CD14-positive monocyte (primary cell): Measurements from ENCODE around the gene FANCG. TPM values are rescaled to one million over a fixed set of nuclear protein-coding genes. Genes with fewer than 3 reads are reported as not detected.

Experiments
- DNase-seq, 3 donors: peaks; one replicate each; pipeline ENCODE4 v3.0.0-alpha.2; 2011 to 2022
- H2AFZ ChIP-seq: 2 replicates; pipeline ENCODE4 v1.6.0; 2012; ENCODE audit warnings: mild to moderate bottlenecking, low read depth, low read length, inconsistent platforms; ENCODE audit not compliant: insufficient read depth, poor library complexity, severe bottlenecking
- H3K27ac ChIP-seq, 2 donors: 1 replicate in 1 of 2; 2 replicates in 1 of 2; pipeline ENCODE4 v1.5.1; 2012 to 2013; ENCODE audit warnings: low read length in 2 of 2, control low read depth in 1 of 2, inconsistent platforms in 1 of 2, low read depth in 1 of 2, mild to moderate bottlenecking in 1 of 2
- H3K27me3 ChIP-seq, 2 donors: one replicate each; pipeline versions ENCODE4 v1.6.0 to v1.6.1; 2011 to 2013; ENCODE audit warnings: low read length in 2 of 2; ENCODE audit not compliant: control insufficient read depth in 2 of 2, insufficient read depth in 2 of 2
- H3K36me3 ChIP-seq, 2 donors: replicated peaks in 1 of 2; 1 replicate in 1 of 2; 2 replicates in 1 of 2; pipeline versions ENCODE4 v1.5.1 to v1.6.1; 2012 to 2013; ENCODE audit warnings: low read length in 2 of 2, control low read depth in 1 of 2, inconsistent platforms in 1 of 2, mild to moderate bottlenecking in 1 of 2; ENCODE audit not compliant: insufficient read depth in 2 of 2, control insufficient read depth in 1 of 2
- H3K4me1 ChIP-seq, 2 donors: 1 replicate in 1 of 2; 2 replicates in 1 of 2; pipeline versions ENCODE4 v1.5.1 to v1.6.1; 2012 to 2013; ENCODE audit warnings: low read length in 2 of 2, control low read depth in 1 of 2, inconsistent platforms in 1 of 2, mild to moderate bottlenecking in 1 of 2, moderate library complexity in 1 of 2; ENCODE audit not compliant: insufficient read depth in 2 of 2, control insufficient read depth in 1 of 2
- H3K4me2 ChIP-seq: replicated peaks from 2 replicates; pipeline ENCODE3; 2012; ENCODE audit warnings: low read length, moderate library complexity, mild to moderate bottlenecking; ENCODE audit not compliant: poor library complexity, severe bottlenecking; ENCODE audit errors: extremely low read depth
- H3K4me3 ChIP-seq, 3 experiments: fragments of 200-600 bp in 1 of 3; sonication (generic) in 1 of 3; replicated peaks in 1 of 3; 1 replicate in 2 of 3; 2 replicates in 1 of 3; pipeline ENCODE4 v1.5.1; 2011 to 2013; ENCODE audit warnings: low read length in 3 of 3, mild to moderate bottlenecking in 3 of 3, control low read depth in 2 of 3, low read depth in 2 of 3, inconsistent platforms in 1 of 3, moderate library complexity in 1 of 3
- H3K79me2 ChIP-seq: 2 replicates; pipeline ENCODE4 v1.6.0; 2012; ENCODE audit warnings: mild to moderate bottlenecking, control low read depth, inconsistent platforms, low read length, moderate library complexity; ENCODE audit not compliant: insufficient read depth
- H3K9ac ChIP-seq: 2 replicates; pipeline ENCODE4 v1.6.0; 2017; ENCODE audit warnings: low read length, mild to moderate bottlenecking; ENCODE audit not compliant: insufficient read depth, poor library complexity, severe bottlenecking
- H3K9me3 ChIP-seq, 2 donors: replicated peaks in 1 of 2; 1 replicate in 1 of 2; 2 replicates in 1 of 2; pipeline versions ENCODE4 v1.5.1 to v1.6.1; 2012 to 2013; ENCODE audit warnings: low read length in 2 of 2, control low read depth in 1 of 2; ENCODE audit not compliant: control insufficient read depth in 1 of 2, insufficient read depth in 1 of 2
- H4K20me1 ChIP-seq: 2 replicates; pipeline ENCODE4 v1.6.0; 2012; ENCODE audit warnings: mild to moderate bottlenecking, low read length, control low read depth, moderate library complexity; ENCODE audit not compliant: insufficient read depth
- H3K27ac Mint-ChIP-seq, 7 donors: one replicate each; pipeline ENCODE4 v1.8.0; 2020; ENCODE audit warnings: mild to moderate bottlenecking in 7 of 7, mixed read lengths in 7 of 7, moderate library complexity in 6 of 7, inconsistent platforms in 2 of 7
- H3K27me3 Mint-ChIP-seq, 3 donors: one replicate each; pipeline ENCODE4 v1.8.0; 2021 to 2022; ENCODE audit warnings: low read depth in 3 of 3, mild to moderate bottlenecking in 3 of 3, mixed read lengths in 3 of 3, moderate library complexity in 3 of 3, inconsistent platforms in 1 of 3
- H3K36me3 Mint-ChIP-seq, 2 donors: one replicate each; pipeline ENCODE4 v1.8.0; 2020; ENCODE audit warnings: mixed read lengths in 2 of 2, inconsistent platforms in 1 of 2, mild to moderate bottlenecking in 1 of 2
- H3K4me1 Mint-ChIP-seq: one replicate; pipeline ENCODE4 v1.8.0; 2020; ENCODE audit warnings: mild to moderate bottlenecking, mixed read lengths
- H3K4me3 Mint-ChIP-seq, 2 donors: one replicate each; pipeline ENCODE4 v1.8.0; 2020; ENCODE audit warnings: mild to moderate bottlenecking in 2 of 2, mixed read lengths in 2 of 2, moderate library complexity in 1 of 2
- H3K9me3 Mint-ChIP-seq, 7 donors: one replicate each; pipeline ENCODE4 v1.8.0; 2020 to 2022; ENCODE audit warnings: mixed read lengths in 7 of 7, mild to moderate bottlenecking in 6 of 7, moderate library complexity in 6 of 7, inconsistent platforms in 2 of 7
- WGBS: methylation state at CpG from one replicate; pipeline ENCODE4 v1.1.5; 2013; ENCODE audit warnings: missing lambda C conversion rate; ENCODE audit not compliant: insufficient coverage; 5-methylcytosine and 5-hydroxymethylcytosine counted together
- intact Hi-C, 2 donors: fragments of 100-400 bp; cut with micrococcal nuclease; formaldehyde crosslinking; loops; one replicate each; pipeline versions ENCODE4 v1.15.0 to v1.15.1; 2023
- polyA plus RNA-seq, 3 donors: library from polyadenylated mRNA; depleted of rRNA in 1 of 3; unstranded in 2 of 3; stranded (reverse) in 1 of 3; fragments of 300-500 nt in 2 of 3; fragments of >200 nt in 1 of 3; fragmentation: Illumina TruSeq in 2 of 3; gene quantifications; 1 replicate in 2 of 3; 2 replicates in 1 of 3; pipeline ENCODE4 v1.2.3, GENCODE V29; 2012 to 2021
- TF ChIP-seq, protein P1 (sequence below): fragments of 200-600 bp; IDR thresholded peaks from one replicate; pipeline ENCODE4 v1.8.0; 2022; ENCODE audit warnings: antibody characterized with exemption, mild to moderate bottlenecking

FANCG gene
- polyA plus RNA-seq, 3 donors = 2.0 to 7.0 (median 2.5) TPM

GRCh38 chr9:35042081-35042604 lies 37.6 kb downstream of the FANCG start:
- TF ChIP-seq, protein P1, sequence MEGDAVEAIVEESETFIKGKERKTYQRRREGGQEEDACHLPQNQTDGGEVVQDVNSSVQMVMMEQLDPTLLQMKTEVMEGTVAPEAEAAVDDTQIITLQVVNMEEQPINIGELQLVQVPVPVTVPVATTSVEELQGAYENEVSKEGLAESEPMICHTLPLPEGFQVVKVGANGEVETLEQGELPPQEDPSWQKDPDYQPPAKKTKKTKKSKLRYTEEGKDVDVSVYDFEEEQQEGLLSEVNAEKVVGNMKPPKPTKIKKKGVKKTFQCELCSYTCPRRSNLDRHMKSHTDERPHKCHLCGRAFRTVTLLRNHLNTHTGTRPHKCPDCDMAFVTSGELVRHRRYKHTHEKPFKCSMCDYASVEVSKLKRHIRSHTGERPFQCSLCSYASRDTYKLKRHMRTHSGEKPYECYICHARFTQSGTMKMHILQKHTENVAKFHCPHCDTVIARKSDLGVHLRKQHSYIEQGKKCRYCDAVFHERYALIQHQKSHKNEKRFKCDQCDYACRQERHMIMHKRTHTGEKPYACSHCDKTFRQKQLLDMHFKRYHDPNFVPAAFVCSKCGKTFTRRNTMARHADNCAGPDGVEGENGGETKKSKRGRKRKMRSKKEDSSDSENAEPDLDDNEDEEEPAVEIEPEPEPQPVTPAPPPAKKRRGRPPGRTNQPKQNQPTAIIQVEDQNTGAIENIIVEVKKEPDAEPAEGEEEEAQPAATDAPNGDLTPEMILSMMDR = no peak
- H3K36me3 Mint-ChIP-seq = peaks cover 19 to 34% of the 10 kb centered on the region in 2 donors
- no peak overlapping the region for H3K4me3 ChIP-seq
- H3K9me3 Mint-ChIP-seq = no peaks in the 10 kb centered on the region
- peaks cover 0 to 2% (median 0%) of the 10 kb centered on the region in 3 donors for H3K27me3 Mint-ChIP-seq
- no peak overlapping the region for H3K4me2 ChIP-seq
- H2AFZ ChIP-seq = no peak overlapping the region
- H3K9ac ChIP-seq = no peak overlapping the region
- no peaks in the 10 kb centered on the region for H4K20me1 ChIP-seq
- no peak overlapping the region for H3K27ac ChIP-seq
- peak in 1 of 3 donors; percentile 39 for DNase-seq
- peaks cover 7 to 32% of the 10 kb centered on the region in 2 donors for H3K36me3 ChIP-seq
- peak overlapping the region in 2 of 7 donors; percentile 45 to 47 for H3K27ac Mint-ChIP-seq
- H3K27me3 ChIP-seq = no peaks in the 10 kb centered on the region
- intact Hi-C loops = no loop called here
- peaks cover 18% of the 10 kb centered on the region for H3K4me1 Mint-ChIP-seq
- H3K79me2 ChIP-seq = no peaks in the 10 kb centered on the region
- WGBS = 21% methylated on average over 3 of the region's 3 CpGs
- H3K4me1 ChIP-seq = no peaks in the 10 kb centered on the region
- no peaks in the 10 kb centered on the region for H3K9me3 ChIP-seq
- H3K4me3 Mint-ChIP-seq = no peak overlapping the region

GRCh38 chr9:35035851-35036701 lies 43.7 kb downstream of the FANCG start:
- H3K9me3 Mint-ChIP-seq = peaks cover 0 to 3% (median 1%) of the 10 kb centered on the region in 7 donors
- H3K36me3 ChIP-seq = no peaks in the 10 kb centered on the region
- no peaks in the 10 kb centered on the region for H4K20me1 ChIP-seq
- no peaks in the 10 kb centered on the region for H3K27me3 ChIP-seq
- H3K4me3 Mint-ChIP-seq = peak overlapping the region; percentile 40 to 70
- H3K9me3 ChIP-seq = no peaks in the 10 kb centered on the region
- intact Hi-C loops = no loop called here
- no peak overlapping the region for H3K27ac ChIP-seq
- H3K9ac ChIP-seq = no peak overlapping the region
- no peaks in the 10 kb centered on the region for H3K79me2 ChIP-seq
- peak overlapping the region; percentile 29 for H2AFZ ChIP-seq
- 66% methylated on average over 45 of the region's 48 CpGs for WGBS
- no peak for DNase-seq
- H3K27me3 Mint-ChIP-seq = peaks cover 0 to 9% (median 2%) of the 10 kb centered on the region in 3 donors
- H3K4me1 ChIP-seq = peaks cover 5 to 6% of the 10 kb centered on the region in 2 donors
- H3K36me3 Mint-ChIP-seq = peaks cover 0 to 6% of the 10 kb centered on the region in 2 donors
- peak overlapping the region in 2 of 7 donors; percentile 53 to 64 for H3K27ac Mint-ChIP-seq
- H3K4me1 Mint-ChIP-seq = peaks cover 16% of the 10 kb centered on the region
- H3K4me3 ChIP-seq = peak overlapping the region in 1 of 3 experiments; percentile 10
- peak overlapping the region; percentile 45 for H3K4me2 ChIP-seq
- TF ChIP-seq, protein P1 = no peak
